GM12878 (cell line): ENCODE results near the gene SLC35E4.

Experiments
- BCL11A ChIP-seq: IDR thresholded peaks from 2 replicates; pipeline ENCODE4 v1.6.1; 2011; ENCODE audit warnings: low read depth, low read length
- CHD2 ChIP-seq: IDR thresholded peaks from 2 replicates; pipeline ENCODE4 v1.6.1; 2011; ENCODE audit warnings: low read depth, low read length, improper control_type of control experiment, borderline replicate concordance
- NFIC ChIP-seq: IDR thresholded peaks from 2 replicates; pipeline ENCODE4 v1.6.1; 2012; ENCODE audit warnings: low read depth, mild to moderate bottlenecking, inconsistent platforms, low read length, moderate library complexity
- RAD21 ChIP-seq: IDR thresholded peaks from 2 replicates; pipeline ENCODE4 v1.6.1; 2011; ENCODE audit warnings: mild to moderate bottlenecking, low read depth, low read length, moderate library complexity; ENCODE audit not compliant: insufficient read depth
- RCOR1 ChIP-seq: conservative IDR thresholded peaks from 2 replicates; pipeline ENCODE4 v1.6.1; 2012; ENCODE audit warnings: low read depth, low read length, improper control_type of control experiment
- TF ChIP-seq, protein P1 (sequence below), 3 experiments: IDR thresholded peaks in 2 of 3; conservative IDR thresholded peaks in 1 of 3; 2 replicates each; pipeline ENCODE4 v1.5.1; 2011; ENCODE audit warnings: low read depth in 3 of 3, low read length in 3 of 3, mild to moderate bottlenecking in 3 of 3, control low read depth in 2 of 3, moderate library complexity in 2 of 3, inconsistent platforms in 1 of 3, mixed read lengths in 1 of 3; ENCODE audit not compliant: control insufficient read depth in 2 of 3, insufficient read depth in 1 of 3; ENCODE audit errors: extremely low read depth in 1 of 3

DNA sequence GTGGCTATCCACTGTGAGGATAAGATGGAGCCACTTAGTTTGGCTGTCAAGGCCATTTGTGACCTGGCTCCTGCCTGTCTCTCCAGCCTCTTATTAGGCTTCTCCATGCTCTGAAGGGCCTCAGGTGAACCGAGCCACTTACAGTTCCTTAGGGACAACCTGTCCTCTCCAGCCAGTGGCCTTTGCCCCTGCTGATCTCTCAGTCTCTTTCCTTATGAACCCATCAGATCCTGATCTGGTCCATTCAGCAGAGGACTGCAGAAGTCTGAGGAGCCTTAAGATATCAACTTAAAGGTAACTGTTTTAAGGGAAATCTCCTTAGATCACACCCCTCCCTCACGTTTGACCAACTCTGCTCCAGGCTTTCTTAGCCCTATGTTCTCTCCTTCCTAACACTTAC lies 29.7 kb downstream of the SLC35E4 start:
- TF ChIP-seq BCL11A (no peak), CHD2 (no peak), RAD21 (no peak), NFIC (no peak), RCOR1 (no peak)
- TF ChIP-seq, protein P1, sequence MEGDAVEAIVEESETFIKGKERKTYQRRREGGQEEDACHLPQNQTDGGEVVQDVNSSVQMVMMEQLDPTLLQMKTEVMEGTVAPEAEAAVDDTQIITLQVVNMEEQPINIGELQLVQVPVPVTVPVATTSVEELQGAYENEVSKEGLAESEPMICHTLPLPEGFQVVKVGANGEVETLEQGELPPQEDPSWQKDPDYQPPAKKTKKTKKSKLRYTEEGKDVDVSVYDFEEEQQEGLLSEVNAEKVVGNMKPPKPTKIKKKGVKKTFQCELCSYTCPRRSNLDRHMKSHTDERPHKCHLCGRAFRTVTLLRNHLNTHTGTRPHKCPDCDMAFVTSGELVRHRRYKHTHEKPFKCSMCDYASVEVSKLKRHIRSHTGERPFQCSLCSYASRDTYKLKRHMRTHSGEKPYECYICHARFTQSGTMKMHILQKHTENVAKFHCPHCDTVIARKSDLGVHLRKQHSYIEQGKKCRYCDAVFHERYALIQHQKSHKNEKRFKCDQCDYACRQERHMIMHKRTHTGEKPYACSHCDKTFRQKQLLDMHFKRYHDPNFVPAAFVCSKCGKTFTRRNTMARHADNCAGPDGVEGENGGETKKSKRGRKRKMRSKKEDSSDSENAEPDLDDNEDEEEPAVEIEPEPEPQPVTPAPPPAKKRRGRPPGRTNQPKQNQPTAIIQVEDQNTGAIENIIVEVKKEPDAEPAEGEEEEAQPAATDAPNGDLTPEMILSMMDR (IDR thresholded peaks at IDR 0.05 in 2 of 3, conservative IDR thresholded peaks at IDR 0.05 in 1 of 3; ENCODE audit: control insufficient read depth in 2 of 3, extremely low read depth in 1 of 3, insufficient read depth in 1 of 3, low read depth in 3 of 3, low read length in 3 of 3): no peak
